ENCODE results near the gene NACC2.

GRCh38 chr9:136061405-136061804 is 33.7 kb downstream of the NACC2 start:
- TF ChIP-seq TAF1 (conservative IDR thresholded peaks at IDR 0.05) (no peak), ATF3 (IDR thresholded peaks at IDR 0.05) (no peak), RAD21 (IDR thresholded peaks at IDR 0.05) (no peak), CTCF (IDR thresholded peaks at IDR 0.05; ENCODE audit: low read depth, low read length, missing input control) (no peak), REST (IDR thresholded peaks at IDR 0.05) (no peak), ZBTB33 (IDR thresholded peaks at IDR 0.05) (no peak), HNF4A (conservative IDR thresholded peaks at IDR 0.05) (no peak), MAX (IDR thresholded peaks at IDR 0.05) (no peak)

Measured in liver (tissue), 3 donors.